Stomach smooth muscle (tissue), 2 donors: ENCODE data around the gene AASDH.

Experiments
- H3K27ac ChIP-seq: one replicate; pipeline ENCODE4 v1.7.0; 2013; ENCODE audit warnings: mild to moderate bottlenecking, low read length, inconsistent platforms
- H3K27me3 ChIP-seq, 2 donors: one replicate each; pipeline ENCODE4 v1.7.0; 2013; ENCODE audit warnings: low read length in 2 of 2; ENCODE audit not compliant: insufficient read depth in 2 of 2, control insufficient read depth in 1 of 2
- H3K36me3 ChIP-seq, 2 donors: one replicate each; pipeline ENCODE4 v1.7.0; 2013; ENCODE audit warnings: low read length in 2 of 2; ENCODE audit not compliant: control insufficient read depth in 2 of 2, insufficient read depth in 2 of 2
- H3K4me1 ChIP-seq: one replicate; pipeline ENCODE4 v1.7.0; 2013; ENCODE audit warnings: low read length; ENCODE audit not compliant: control insufficient read depth, insufficient read depth
- H3K4me3 ChIP-seq, 2 donors: one replicate each; pipeline ENCODE4 v1.7.0; 2013; ENCODE audit warnings: low read length in 2 of 2
- H3K9ac ChIP-seq, 2 donors: one replicate each; pipeline ENCODE4 v1.7.0; 2013; ENCODE audit warnings: low read length in 2 of 2, mild to moderate bottlenecking in 1 of 2
- H3K9me3 ChIP-seq, 2 donors: one replicate each; pipeline ENCODE4 v1.7.0; 2013; ENCODE audit warnings: low read length in 2 of 2; ENCODE audit not compliant: control insufficient read depth in 2 of 2
- donor health status: healthy.
- donor health status: Pancreatic carcinoma.

The AASDH gene

DNA sequence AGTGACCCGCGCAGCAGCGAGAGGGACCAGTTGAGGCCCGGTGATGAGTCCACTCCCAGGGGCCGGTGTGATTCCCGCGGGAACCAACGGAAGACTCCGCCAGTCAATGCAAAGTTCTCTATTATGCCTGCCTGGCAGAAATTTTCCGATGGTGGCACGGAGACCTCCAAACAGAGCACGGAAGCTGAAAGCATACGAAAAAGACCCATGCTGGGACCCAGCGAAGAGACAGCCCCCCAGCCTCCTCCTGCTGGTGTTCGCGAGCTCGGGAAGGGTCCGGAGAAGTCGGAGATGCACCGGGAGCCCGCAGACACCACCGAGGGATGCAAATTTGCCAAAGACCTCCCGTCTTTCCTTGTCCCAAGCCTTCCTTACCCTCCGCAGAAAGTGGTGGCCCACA lies 71.7 kb downstream of the AASDH start:
- no peak overlapping the region for H3K9ac ChIP-seq
- no peaks in the 10 kb centered on the region for H3K36me3 ChIP-seq
- H3K4me1 ChIP-seq: no peaks in the 10 kb centered on the region
- no peaks in the 10 kb centered on the region for H3K27me3 ChIP-seq
- H3K4me3 ChIP-seq: no peak overlapping the region
- no peaks in the 10 kb centered on the region for H3K9me3 ChIP-seq
- no peak overlapping the region for H3K27ac ChIP-seq

DNA sequence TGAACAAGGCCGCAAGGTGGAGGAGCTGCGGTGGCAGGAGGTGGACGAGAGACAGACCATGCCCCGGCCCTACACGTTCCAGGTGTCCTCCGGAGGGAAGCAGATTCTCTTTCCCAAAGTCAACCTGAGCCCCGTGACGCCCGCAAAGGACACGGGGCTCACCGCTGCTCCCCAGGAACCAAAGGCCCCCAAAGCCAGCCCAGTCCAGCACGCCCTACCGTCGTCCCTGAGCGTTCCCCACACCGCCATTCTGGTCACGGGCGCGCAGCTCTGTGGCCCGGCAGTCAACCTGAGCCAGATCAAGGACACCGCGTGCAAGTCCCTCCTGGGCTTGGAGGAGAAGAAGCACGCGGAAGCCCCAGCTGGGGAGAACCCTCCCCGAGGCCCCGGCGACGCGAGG lies 72.2 kb downstream of the AASDH start:
- H3K27me3 ChIP-seq: no peaks in the 10 kb centered on the region
- no peaks in the 10 kb centered on the region for H3K9me3 ChIP-seq
- no peaks in the 10 kb centered on the region for H3K4me1 ChIP-seq
- H3K27ac ChIP-seq: no peak overlapping the region
- no peak overlapping the region for H3K9ac ChIP-seq
- H3K36me3 ChIP-seq: no peaks in the 10 kb centered on the region
- H3K4me3 ChIP-seq: no peak overlapping the region

DNA sequence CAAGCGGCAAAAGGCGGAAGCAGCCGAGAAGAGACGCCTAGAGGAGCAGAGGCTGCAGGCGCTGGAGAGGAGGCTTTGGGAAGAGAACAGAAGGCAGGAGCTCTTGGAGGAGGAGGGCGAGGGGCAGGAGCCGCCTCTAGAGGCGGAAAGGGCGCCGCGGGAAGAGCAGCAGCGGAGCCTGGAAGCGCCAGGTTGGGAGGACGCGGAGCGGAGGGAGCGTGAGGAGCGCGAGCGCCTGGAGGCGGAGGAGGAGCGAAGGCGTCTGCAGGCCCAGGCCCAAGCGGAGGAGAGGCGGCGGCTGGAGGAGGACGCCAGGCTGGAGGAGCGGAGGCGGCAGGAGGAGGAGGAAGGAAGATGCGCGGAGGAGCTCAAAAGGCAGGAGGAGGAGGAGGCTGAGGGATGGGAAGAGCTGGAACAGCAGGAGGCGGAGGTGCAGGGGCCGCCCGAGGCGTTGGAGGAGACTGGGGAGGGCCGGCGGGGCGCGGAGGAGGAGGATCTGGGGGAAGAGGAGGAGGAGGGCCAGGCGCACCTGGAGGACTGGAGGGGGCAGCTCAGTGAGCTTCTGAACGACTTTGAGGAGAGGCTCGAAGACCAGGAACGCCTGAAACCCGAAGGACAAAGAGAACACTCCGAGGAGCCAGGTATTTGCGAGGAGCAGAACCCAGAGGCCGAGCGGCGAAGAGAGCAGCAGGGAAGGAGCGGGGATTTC lies 72.9 kb downstream of the AASDH start:
- Histone ChIP-seq H3K27me3 (no peaks in the 10 kb centered on the region), H3K36me3 (no peaks in the 10 kb centered on the region), H3K9me3 (no peaks in the 10 kb centered on the region), H3K9ac (no peak overlapping the region), H3K27ac (no peak overlapping the region), H3K4me3 (no peak overlapping the region), H3K4me1 (no peaks in the 10 kb centered on the region)

DNA sequence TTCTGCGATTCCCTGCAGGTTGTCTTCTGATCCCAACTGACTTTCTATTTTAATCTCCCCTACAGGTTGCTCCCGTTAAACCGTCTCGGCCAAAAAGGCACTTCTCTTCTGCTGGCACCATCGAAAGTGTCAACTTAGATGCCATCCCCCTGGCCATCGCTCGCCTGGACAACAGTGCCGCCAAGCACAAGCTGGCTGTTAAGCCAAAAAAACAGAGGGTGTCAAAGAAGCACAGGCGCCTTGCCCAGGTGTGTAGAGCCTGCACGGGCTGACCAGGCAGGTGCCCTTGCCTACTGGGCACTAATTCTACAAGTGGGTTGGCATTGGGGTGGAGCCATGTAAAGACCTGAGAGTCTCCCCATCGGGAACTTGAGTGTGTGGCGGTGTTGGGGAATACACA lies 74.2 kb downstream of the AASDH start:
- Histone ChIP-seq H3K36me3 (no peaks in the 10 kb centered on the region), H3K4me1 (no peaks in the 10 kb centered on the region), H3K9ac (no peak overlapping the region), H3K27me3 (no peaks in the 10 kb centered on the region), H3K27ac (no peak overlapping the region), H3K9me3 (no peaks in the 10 kb centered on the region), H3K4me3 (no peak overlapping the region)

DNA sequence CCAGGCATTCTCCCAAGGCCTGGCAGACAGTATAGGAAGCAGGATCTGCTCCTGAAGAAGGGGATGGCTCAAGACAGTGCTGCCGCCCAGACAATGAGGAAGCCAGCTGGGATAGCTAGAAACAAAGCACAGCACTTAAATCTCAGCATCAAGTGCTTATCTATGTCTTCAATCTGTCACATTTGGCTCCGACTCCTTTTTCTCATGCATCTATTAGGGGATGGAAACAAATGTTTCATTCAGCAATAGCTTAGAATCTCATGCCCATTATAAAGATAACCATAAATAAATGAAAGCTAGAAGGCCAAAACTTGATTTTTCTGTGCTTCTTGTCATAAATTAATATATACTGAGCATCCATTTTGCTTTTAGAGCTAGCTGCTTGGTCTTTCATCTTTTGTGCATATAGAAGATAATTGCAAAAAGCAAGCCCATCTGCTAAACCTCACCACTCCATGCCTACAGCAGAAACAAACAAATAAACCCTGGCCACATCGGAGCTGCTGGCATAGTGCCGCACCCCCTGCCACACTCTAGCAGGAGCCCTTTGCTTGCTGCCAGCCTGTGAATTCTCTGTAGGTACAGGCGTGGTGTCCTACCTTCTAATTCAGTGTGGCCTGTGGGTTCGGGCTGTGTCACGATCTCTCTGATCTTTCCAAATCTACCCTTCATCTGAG lies 75.9 kb downstream of the AASDH start:
- no peak overlapping the region for H3K9ac ChIP-seq
- H3K36me3 ChIP-seq: no peaks in the 10 kb centered on the region
- no peak overlapping the region for H3K27ac ChIP-seq
- H3K9me3 ChIP-seq: no peaks in the 10 kb centered on the region
- H3K4me1 ChIP-seq: no peaks in the 10 kb centered on the region
- no peak overlapping the region for H3K4me3 ChIP-seq
- no peaks in the 10 kb centered on the region for H3K27me3 ChIP-seq

DNA sequence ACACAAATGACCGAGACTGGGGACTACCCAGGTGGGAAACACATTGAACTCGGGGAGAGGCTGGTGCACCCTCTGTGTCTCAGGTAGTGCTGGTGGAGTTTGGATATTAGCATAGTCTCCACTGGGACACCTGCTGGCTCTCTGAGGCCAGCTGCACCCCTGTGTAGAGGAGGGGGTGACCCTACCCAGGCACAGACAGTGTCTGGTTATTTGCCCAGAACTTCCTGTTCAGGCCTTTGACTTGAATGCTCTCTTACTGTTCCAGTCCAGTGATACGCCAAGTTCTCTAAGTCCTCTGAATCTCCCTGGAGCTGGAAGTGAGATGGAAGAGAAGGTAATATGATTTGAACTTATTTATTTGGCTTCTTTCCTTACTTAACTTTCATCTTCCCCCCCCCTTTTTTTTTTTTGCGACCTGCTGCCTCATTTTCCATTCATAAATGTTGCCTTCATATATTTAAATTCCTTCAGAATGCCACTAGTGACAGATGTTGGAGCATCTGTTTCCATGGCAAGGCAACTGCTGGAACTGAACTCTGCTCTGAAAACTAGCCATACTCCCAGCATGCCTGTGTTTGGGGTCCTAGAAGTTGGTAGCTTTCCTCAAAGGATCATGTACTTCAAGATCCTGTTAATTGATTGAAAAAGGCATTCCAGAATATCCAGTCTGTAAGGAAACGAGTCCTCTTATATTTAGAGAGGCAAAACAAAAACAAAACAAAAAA lies 76.7 kb downstream of the AASDH start:
- Histone ChIP-seq H3K9ac (no peak overlapping the region), H3K4me3 (no peak overlapping the region), H3K27me3 (no peaks in the 10 kb centered on the region), H3K27ac (no peak overlapping the region), H3K36me3 (no peaks in the 10 kb centered on the region), H3K4me1 (no peaks in the 10 kb centered on the region), H3K9me3 (no peaks in the 10 kb centered on the region)

DNA sequence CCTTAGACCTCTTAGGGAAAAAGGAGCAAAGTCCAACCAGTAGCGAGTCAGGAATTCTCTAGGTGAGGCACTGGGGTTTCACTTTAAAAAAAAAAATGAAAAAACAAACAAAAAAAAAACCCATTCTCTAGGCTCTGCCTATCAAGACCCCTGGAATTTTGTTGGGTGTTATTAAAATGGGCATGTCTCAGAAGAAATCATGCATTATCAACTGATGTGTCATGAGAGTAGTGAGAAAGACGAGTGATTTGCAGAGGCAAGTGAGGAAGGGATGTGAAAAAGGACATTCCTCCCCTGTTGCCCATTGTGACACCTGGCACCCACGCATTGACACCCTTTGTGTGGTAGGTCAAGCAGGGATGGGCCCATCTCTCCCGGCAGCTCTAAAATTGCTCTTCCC lies 78.9 kb downstream of the AASDH start:
- no peak overlapping the region for H3K9ac ChIP-seq
- no peaks in the 10 kb centered on the region for H3K27me3 ChIP-seq
- no peaks in the 10 kb centered on the region for H3K4me1 ChIP-seq
- H3K9me3 ChIP-seq: no peaks in the 10 kb centered on the region
- no peak overlapping the region for H3K27ac ChIP-seq
- H3K36me3 ChIP-seq: no peaks in the 10 kb centered on the region
- H3K4me3 ChIP-seq: no peak overlapping the region

DNA sequence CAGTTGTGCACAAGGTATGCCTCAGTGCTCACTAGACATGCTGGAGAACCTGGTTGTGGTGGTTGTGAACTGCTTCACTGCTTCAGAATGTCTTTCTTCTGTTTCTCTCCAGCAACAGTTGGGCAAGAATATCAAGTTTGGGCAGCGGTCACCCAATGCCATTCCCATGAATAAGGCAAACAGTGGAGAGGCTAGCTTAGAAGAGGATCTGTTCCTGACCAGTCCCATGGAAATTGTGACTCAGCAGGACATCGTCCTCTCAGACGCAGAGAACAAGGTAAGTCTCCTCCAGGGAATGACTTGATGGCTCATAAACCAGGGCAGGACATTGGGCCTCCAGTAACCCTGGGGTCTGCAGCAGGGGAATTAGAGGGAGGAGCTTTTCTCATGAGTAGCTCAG lies 79.9 kb downstream of the AASDH start:
- H3K9ac ChIP-seq: no peak overlapping the region

DNA sequence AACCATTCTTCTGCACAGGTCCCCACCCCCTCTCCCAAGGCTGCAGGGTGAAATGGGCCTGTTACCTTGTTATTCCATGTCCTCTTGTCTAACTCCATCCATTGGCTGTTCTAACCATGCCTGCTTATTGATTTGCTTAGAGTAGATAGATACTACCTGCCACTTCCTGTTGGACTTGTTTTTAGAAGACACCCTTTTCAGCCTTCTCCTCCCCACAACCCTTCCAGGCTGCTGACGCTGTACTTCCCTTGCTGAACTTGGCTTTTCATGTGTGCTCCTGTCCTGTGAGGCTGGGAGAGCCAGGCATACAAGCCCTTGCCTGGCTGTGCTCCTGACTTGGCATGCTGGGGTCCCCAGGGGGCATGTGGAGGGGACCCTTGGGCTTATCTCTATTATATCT lies 81.9 kb downstream of the AASDH start:
- no peaks in the 10 kb centered on the region for H3K9me3 ChIP-seq
- H3K36me3 ChIP-seq: no peaks in the 10 kb centered on the region
- peaks cover 3% of the 10 kb centered on the region for H3K4me1 ChIP-seq
- no peak overlapping the region for H3K27ac ChIP-seq
- peaks cover 0 to 2% of the 10 kb centered on the region in 2 donors for H3K27me3 ChIP-seq
- H3K4me3 ChIP-seq: no peak overlapping the region
- no peak overlapping the region for H3K9ac ChIP-seq

More for the DNA sequence above, 79.9 kb downstream of the AASDH start:
- Histone ChIP-seq H3K36me3 (no peaks in the 10 kb centered on the region), H3K27me3 (no peaks in the 10 kb centered on the region), H3K4me3 (no peak overlapping the region), H3K4me1 (no peaks in the 10 kb centered on the region), H3K27ac (no peak overlapping the region), H3K9me3 (no peaks in the 10 kb centered on the region)

DNA sequence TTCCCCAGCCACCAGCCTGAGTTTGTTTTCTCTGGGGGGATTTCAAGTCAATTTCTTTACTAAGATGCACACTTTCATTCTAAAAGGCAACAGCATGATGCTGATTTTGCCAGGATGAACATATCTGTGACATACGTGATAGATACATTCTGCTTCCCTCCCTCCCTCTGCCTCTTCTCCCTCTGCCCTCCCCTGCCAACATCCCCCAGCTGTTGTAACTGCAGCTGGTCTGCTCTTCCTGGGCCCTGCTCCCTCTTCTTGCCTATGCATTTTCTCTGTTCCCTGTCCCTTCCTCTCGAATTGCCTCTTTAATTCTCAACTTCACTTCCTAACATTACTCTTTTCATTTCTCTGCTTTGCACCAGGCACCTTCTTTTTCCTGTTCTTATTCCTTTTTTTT lies 83.4 kb downstream of the AASDH start:
- H3K36me3 ChIP-seq: no peaks in the 10 kb centered on the region
- no peak overlapping the region for H3K4me3 ChIP-seq
- no peak overlapping the region for H3K27ac ChIP-seq
- no peak overlapping the region for H3K9ac ChIP-seq
- H3K27me3 ChIP-seq: peaks cover 0 to 2% of the 10 kb centered on the region in 2 donors
- H3K4me1 ChIP-seq: peaks cover 3% of the 10 kb centered on the region
- no peaks in the 10 kb centered on the region for H3K9me3 ChIP-seq

DNA sequence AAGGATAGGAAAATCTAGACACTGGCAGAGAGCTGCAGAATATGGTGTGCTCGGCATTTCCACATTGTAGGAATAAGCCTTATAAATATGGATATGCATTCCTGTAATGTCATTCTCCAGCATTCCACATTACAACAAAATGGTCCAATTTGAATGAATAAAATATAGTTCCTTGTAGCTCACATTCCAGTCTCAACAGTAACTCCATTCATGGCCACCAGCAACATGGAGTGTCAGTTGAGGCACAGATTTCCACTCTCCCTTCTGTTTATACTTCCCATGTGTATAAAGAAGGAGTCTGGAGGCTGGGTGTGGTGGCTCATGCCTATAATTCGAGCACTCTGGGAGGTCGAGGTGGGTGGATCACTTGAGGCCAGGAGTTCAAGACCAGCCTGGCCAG lies 84.5 kb downstream of the AASDH start:
- peaks cover 3% of the 10 kb centered on the region for H3K4me1 ChIP-seq
- H3K27me3 ChIP-seq: peaks cover 0 to 2% of the 10 kb centered on the region in 2 donors
- no peak overlapping the region for H3K27ac ChIP-seq

More for the DNA sequence above, 84.5 kb downstream of the AASDH start:
- Histone ChIP-seq H3K9ac (no peak overlapping the region), H3K36me3 (no peaks in the 10 kb centered on the region), H3K4me3 (no peak overlapping the region), H3K9me3 (no peaks in the 10 kb centered on the region)
